Skeletal muscle satellite cell (primary cell): ENCODE results near the gene TDRD9.
"Not testable (repeated sequence)": the region's sequence is repeated elsewhere in the genome, so short reads cannot be mapped to it uniquely, and the experiment has no call there.

ENCODE experiments used
- H3K27me3 ChIP-seq: 2 replicates; pipeline ENCODE4 v1.7.0; 2013; ENCODE audit warnings: low read length; ENCODE audit not compliant: control insufficient read depth, insufficient read depth
- H3K36me3 ChIP-seq: 2 replicates; pipeline ENCODE4 v1.7.0; 2013; ENCODE audit warnings: mild to moderate bottlenecking, control low read depth, low read length; ENCODE audit not compliant: insufficient read depth
- H3K4me1 ChIP-seq: 2 replicates; pipeline ENCODE4 v1.7.0; 2013; ENCODE audit warnings: low read length; ENCODE audit not compliant: control insufficient read depth, insufficient read depth
- H3K4me2 ChIP-seq: 2 replicates; pipeline ENCODE4 v1.7.0; 2013; ENCODE audit warnings: mild to moderate bottlenecking, low read length
- H3K4me3 ChIP-seq: 2 replicates; pipeline ENCODE4 v1.7.0; 2013; ENCODE audit warnings: low read length
- H3K9ac ChIP-seq: 2 replicates; pipeline ENCODE4 v1.7.0; 2013; ENCODE audit warnings: mild to moderate bottlenecking, low read depth, low read length, moderate library complexity
- H3K9me3 ChIP-seq: replicated peaks from 2 replicates; pipeline ENCODE4 v1.7.0; 2013; ENCODE audit warnings: mild to moderate bottlenecking, control low read depth, low read length

TDRD9 gene

GRCh38 chr14:103909531-103910261 is 18.6 kb upstream of the TDRD9 start:
- Histone ChIP-seq H3K9me3 (no peaks in the 10 kb centered on the region), H3K9ac (no peak overlapping the region), H3K4me2 (peak overlapping the region; percentile 57), H3K27me3 (no peaks in the 10 kb centered on the region), H3K36me3 (peaks cover 31% of the 10 kb centered on the region), H3K4me1 (peaks cover 6% of the 10 kb centered on the region), H3K4me3 (peak overlapping the region; percentile 32)

DNA sequence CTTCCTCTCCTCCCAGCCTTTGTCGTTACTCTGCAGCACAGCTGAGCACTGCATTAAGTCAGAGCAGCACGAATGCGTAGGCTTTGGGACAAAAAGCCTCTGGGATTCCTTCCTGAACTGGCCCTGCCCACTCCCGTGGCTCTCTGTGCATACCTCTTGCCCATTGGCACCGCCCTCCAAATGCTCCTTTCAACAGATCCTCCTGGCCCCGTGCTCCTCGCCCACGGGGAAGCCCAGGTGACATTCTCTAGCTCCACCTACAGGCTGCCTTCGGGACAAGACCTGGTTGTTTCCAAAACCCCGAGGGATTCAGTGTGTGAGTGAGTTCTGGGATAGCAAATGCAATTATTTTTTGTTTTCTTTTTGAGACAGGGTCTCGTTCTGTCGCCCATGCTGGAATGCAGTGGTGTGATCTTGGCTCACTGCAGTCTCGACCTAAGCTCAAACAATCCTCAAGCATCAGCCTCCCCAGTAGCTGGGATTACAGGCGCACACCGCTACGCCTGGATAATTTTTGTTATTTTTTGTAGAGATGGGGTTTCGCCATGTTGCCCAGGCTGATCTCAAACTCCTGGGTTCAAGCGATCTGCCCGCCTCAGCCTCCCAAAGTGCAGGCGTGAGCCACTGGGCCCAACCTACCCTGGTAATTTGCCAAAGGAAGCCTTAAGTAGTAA is 17.9 kb upstream of the TDRD9 start:
- H3K4me1 ChIP-seq, result peaks cover 6% of the 10 kb centered on the region
- no peaks in the 10 kb centered on the region for H3K27me3 ChIP-seq
- H3K9me3 ChIP-seq, result no peaks in the 10 kb centered on the region
- H3K9ac ChIP-seq, result no peak overlapping the region
- peaks cover 35% of the 10 kb centered on the region for H3K36me3 ChIP-seq
- peak overlapping the region; percentile 32 for H3K4me3 ChIP-seq
- H3K4me2 ChIP-seq, result peak overlapping the region; percentile 57

GRCh38 chr14:103910984-103911383 is 17.3 kb upstream of the TDRD9 start:
- H3K9ac ChIP-seq, result no peak overlapping the region
- peaks cover 35% of the 10 kb centered on the region for H3K36me3 ChIP-seq
- H3K4me2 ChIP-seq, result no peak overlapping the region
- no peaks in the 10 kb centered on the region for H3K27me3 ChIP-seq
- peaks cover 6% of the 10 kb centered on the region for H3K4me1 ChIP-seq
- no peak overlapping the region for H3K4me3 ChIP-seq
- no peaks in the 10 kb centered on the region for H3K9me3 ChIP-seq

DNA sequence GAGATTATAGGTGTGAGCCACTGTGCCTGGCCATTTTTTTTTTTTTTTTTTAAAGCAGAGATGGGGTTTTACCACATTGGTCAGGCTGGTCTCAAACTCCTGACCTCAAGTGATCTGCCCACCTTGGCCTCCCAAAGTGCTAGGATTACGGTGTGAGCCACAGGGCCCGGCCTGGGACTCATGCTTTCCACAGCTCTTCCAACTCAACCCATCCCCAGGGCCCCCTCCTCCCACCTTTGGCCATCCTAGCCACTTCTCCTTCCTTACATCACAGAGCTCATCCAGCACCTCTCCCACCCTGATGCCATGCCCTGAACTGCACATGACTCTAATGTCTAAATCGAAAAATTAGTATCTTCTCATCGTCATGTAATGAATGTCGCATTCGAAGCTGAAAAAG is 12.6 kb upstream of the TDRD9 start:
- Histone ChIP-seq H3K4me1 (no peaks in the 10 kb centered on the region), H3K4me2 (no peak overlapping the region), H3K27me3 (no peaks in the 10 kb centered on the region), H3K9me3 (no peaks in the 10 kb centered on the region), H3K36me3 (peaks cover 47% of the 10 kb centered on the region), H3K4me3 (no peak overlapping the region), H3K9ac (no peak overlapping the region)

- H3K9ac ChIP-seq, result no peak overlapping the region
- H3K36me3 ChIP-seq, result peaks cover 39% of the 10 kb centered on the region
- H3K4me1 ChIP-seq, result no peaks in the 10 kb centered on the region
- H3K4me2 ChIP-seq, result no peak overlapping the region
- H3K4me3 ChIP-seq, result no peak overlapping the region
- H3K9me3 ChIP-seq, result no peaks in the 10 kb centered on the region
- H3K27me3 ChIP-seq, result no peaks in the 10 kb centered on the region
These were observed 11.5 kb upstream of the TDRD9 start for GRCh38 chr14:103916636-103917262.

DNA sequence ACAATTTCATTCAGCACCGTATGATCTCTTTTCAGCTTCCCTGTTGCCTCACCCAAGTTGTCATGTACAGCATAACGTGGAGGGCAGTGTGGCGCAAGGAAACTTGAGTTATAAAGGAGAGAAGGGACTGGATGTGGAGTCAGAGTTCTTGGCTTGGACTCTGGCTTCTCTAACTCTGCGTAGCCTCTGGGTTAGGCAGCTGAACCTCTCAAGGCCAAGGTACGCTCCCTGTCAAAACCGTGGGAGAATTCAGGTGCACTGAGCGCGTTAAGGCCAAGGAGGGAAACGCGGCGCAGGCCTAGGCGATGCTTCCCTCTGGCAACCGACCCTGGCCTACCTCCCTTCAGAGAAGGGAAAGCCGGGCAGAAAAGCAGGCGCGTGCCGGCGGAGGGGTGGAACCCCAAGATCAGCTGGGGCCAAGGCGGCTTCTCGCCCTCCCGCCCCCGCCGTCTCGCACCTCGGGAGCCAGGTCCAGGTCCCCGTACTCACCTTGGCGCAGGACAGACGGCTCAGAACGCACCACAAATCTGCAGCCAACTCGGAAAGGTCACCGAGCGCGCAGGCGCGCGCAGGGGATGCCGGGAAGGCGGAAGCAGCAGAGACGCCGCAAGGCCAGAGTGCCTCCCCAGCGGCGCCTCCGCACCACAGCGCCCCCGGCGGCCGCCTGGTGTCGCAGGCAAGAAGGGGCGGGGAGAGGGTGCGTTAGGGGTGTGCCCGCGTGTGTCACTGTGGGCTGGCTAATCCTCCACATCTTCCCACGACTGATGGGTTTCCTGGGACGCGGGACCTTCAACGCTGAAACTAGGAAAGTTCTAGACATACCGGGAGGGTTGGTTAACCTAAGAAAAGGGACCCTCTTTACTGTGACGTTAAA is 7.0 kb upstream of the TDRD9 start:
- Histone ChIP-seq H3K27me3 (peaks cover 15% of the 10 kb centered on the region), H3K4me2 (peak overlapping the region; percentile 80), H3K9me3 (no peaks in the 10 kb centered on the region), H3K4me1 (no peaks in the 10 kb centered on the region), H3K36me3 (peaks cover 12% of the 10 kb centered on the region), H3K9ac (peak overlapping the region; percentile 90), H3K4me3 (peak overlapping the region; percentile 92)

DNA sequence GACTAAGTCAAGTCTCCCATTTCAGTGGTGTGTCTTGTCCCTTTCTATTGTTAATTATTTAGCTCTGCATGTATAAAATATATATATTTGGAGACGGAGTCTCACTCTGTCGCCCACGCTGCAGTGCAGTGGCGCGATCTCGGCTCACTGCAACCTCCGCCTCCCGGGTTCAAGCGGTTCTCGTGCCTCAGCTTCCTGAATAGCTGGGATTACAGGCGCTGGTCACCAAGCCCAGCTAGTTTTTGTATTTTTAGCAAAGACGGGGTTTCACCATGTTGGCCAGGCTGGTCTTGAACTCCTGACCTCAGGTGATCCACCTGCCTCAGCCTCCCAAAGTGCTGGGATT is 6.4 kb upstream of the TDRD9 start:
- Histone ChIP-seq H3K36me3 (peaks cover 12% of the 10 kb centered on the region), H3K27me3 (peaks cover 15% of the 10 kb centered on the region), H3K4me3 (peak overlapping the region; percentile 57), H3K4me2 (peak overlapping the region; percentile 80)
- not testable (repeated sequence) for H3K4me1 ChIP-seq, H3K9ac ChIP-seq, H3K9me3 ChIP-seq

GRCh38 chr14:103923863-103924262 is 4.4 kb upstream of the TDRD9 start:
- H3K4me3 ChIP-seq, result no peak overlapping the region
- H3K4me1 ChIP-seq, result no peaks in the 10 kb centered on the region
- H3K36me3 ChIP-seq, result no peaks in the 10 kb centered on the region
- no peak overlapping the region for H3K9ac ChIP-seq
- no peak overlapping the region for H3K4me2 ChIP-seq
- peaks cover 15% of the 10 kb centered on the region for H3K27me3 ChIP-seq
- no peaks in the 10 kb centered on the region for H3K9me3 ChIP-seq

DNA sequence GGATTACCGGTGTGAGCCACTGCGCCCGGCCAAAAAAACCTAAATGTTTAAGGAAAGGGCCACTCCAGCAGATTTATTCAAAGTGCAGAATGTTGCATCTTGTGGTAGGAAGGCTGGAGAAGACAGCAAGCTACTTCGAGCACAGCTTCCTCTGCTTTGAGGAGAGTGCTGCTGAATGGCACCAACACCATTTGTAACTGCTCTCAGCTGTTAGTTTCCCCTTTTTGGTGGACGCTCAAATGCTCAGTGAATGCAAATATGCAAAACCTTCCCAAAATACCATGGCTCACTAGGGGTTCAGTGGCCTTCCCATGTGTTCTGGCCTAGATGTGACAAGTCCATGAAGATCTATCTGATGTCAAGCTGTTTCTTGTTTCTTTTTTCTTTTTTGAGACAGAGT is 2.9 kb upstream of the TDRD9 start:
- Histone ChIP-seq H3K9me3 (no peaks in the 10 kb centered on the region), H3K4me2 (no peak overlapping the region), H3K9ac (no peak overlapping the region), H3K36me3 (no peaks in the 10 kb centered on the region), H3K4me1 (no peaks in the 10 kb centered on the region), H3K4me3 (no peak overlapping the region), H3K27me3 (peaks cover 19% of the 10 kb centered on the region)

GRCh38 chr14:103927566-103927965 is 690 bp upstream of the TDRD9 start:
- H3K9ac ChIP-seq, result no peak overlapping the region
- peaks cover 19% of the 10 kb centered on the region for H3K27me3 ChIP-seq
- H3K9me3 ChIP-seq, result no peaks in the 10 kb centered on the region
- no peaks in the 10 kb centered on the region for H3K4me1 ChIP-seq
- no peaks in the 10 kb centered on the region for H3K36me3 ChIP-seq
- no peak overlapping the region for H3K4me3 ChIP-seq
- H3K4me2 ChIP-seq, result no peak overlapping the region

- Histone ChIP-seq H3K36me3 (no peaks in the 10 kb centered on the region), H3K4me2 (no peak overlapping the region), H3K27me3 (peaks cover 12% of the 10 kb centered on the region), H3K4me1 (no peaks in the 10 kb centered on the region), H3K9ac (no peak overlapping the region), H3K9me3 (no peaks in the 10 kb centered on the region), H3K4me3 (no peak overlapping the region)
These were observed 1.9 kb downstream of the TDRD9 start for GRCh38 chr14:103930051-103930604.
